K562 (cell line): ENCODE data around the gene GCK. TPM values are rescaled to one million over a fixed set of nuclear protein-coding genes. Genes with fewer than 3 reads are reported as not detected.

Experiments used
- ESRRA ChIP-seq: fragments of 450-650 bp; IDR thresholded peaks from 2 replicates; pipeline ENCODE4 v1.6.1; 2014; ENCODE audit warnings: low read depth, mild to moderate bottlenecking, moderate library complexity, borderline replicate concordance
- ETS2 ChIP-seq: IDR thresholded peaks from 2 replicates; pipeline ENCODE4 v1.6.1; 2016; ENCODE audit warnings: borderline replicate concordance, missing genetic modification characterization, mild to moderate bottlenecking, moderate library complexity, missing compliant biosample characterization; ENCODE audit not compliant: poor library complexity, severe bottlenecking
- FOXP4 ChIP-seq: sonication (generic); formaldehyde crosslinking; IDR thresholded peaks from 2 replicates; pipeline ENCODE4 v1.8.0; 2022; ENCODE audit warnings: mild to moderate bottlenecking, missing genetic modification reagents, borderline replicate concordance
- GABPB1 ChIP-seq: sonication (generic); formaldehyde crosslinking; IDR thresholded peaks from 2 replicates; pipeline ENCODE4 v1.8.0; 2022; ENCODE audit warnings: mild to moderate bottlenecking, missing genetic modification reagents
- HMGXB4 ChIP-seq: sonication (generic); formaldehyde crosslinking; IDR thresholded peaks from 2 replicates; pipeline ENCODE4 v1.8.1; 2023; ENCODE audit warnings: mild to moderate bottlenecking, missing genetic modification reagents
- JUN ChIP-seq, 2 experiments: sonication (generic) in 1 of 2; formaldehyde crosslinking in 1 of 2; IDR thresholded peaks; 2 replicates each; pipeline versions ENCODE4 v1.6.1 to v1.8.0; 2012 to 2022; ENCODE audit warnings: borderline replicate concordance in 2 of 2, mild to moderate bottlenecking in 2 of 2, improper control_type of control experiment in 1 of 2, low read depth in 1 of 2, low read length in 1 of 2, missing genetic modification reagents in 1 of 2
- KLF13 ChIP-seq: fragments of 450-650 bp; IDR thresholded peaks from 2 replicates; pipeline ENCODE4 v1.6.1; 2016; ENCODE audit warnings: missing genetic modification characterization, low read depth, mild to moderate bottlenecking, missing compliant biosample characterization, moderate library complexity, borderline replicate concordance
- LARP7 ChIP-seq: fragments of 450-650 bp; IDR thresholded peaks from 2 replicates; pipeline ENCODE4 v1.6.1; 2016
- MYC ChIP-seq, 2 experiments: fragments of 250-450 bp in 1 of 2; sonication (Bioruptor Pico) in 1 of 2; IDR thresholded peaks; 2 replicates each; pipeline versions ENCODE4 v1.5.1 to v1.6.1; 2012 to 2021; ENCODE audit warnings: low read depth in 2 of 2, borderline replicate concordance in 1 of 2, improper control_type of control experiment in 1 of 2, low read length in 1 of 2, mild to moderate bottlenecking in 1 of 2, moderate library complexity in 1 of 2
- TEAD4 ChIP-seq, 2 experiments: sonication (generic) in 1 of 2; formaldehyde crosslinking in 1 of 2; IDR thresholded peaks; 2 replicates each; pipeline versions ENCODE4 v1.6.1 to v1.8.0; 2012 to 2022; ENCODE audit warnings: borderline replicate concordance in 1 of 2, inconsistent platforms in 1 of 2, low read length in 1 of 2, mild to moderate bottlenecking in 1 of 2, missing genetic modification reagents in 1 of 2
- U2AF2 ChIP-seq: fragments of 200-400 bp; formaldehyde crosslinking; optimal IDR thresholded peaks from 2 replicates; pipeline ENCODE3; 2017; ENCODE audit warnings: low read depth, mild to moderate bottlenecking, low read length
- ZNF668 ChIP-seq: fragments of 250-450 bp; sonication (Bioruptor Pico); IDR thresholded peaks from 2 replicates; pipeline ENCODE4 v1.8.0; 2022; ENCODE audit warnings: mild to moderate bottlenecking, inconsistent platforms
- polyA plus RNA-seq, 8 experiments: library from polyadenylated mRNA; depleted of rRNA in 4 of 8; stranded (reverse) in 5 of 8; unstranded in 3 of 8; fragments of >200 nt; fragmentation: Nextera tagmentation in 2 of 8; fragmentation: Illumina TruSeq in 1 of 8; extraction: Ambion mirVana in 2 of 8; extraction: Trizol in 1 of 8; gene quantifications; 2 replicates each; pipeline versions ENCODE4 v1.2.1 to v1.2.3, GENCODE V29; 2011 to 2014; ENCODE audit warnings: inconsistent platforms in 1 of 8, missing spikeins in 1 of 8
- total RNA-seq, 7 experiments: library from RNA; depleted of rRNA in 6 of 7; stranded (reverse); fragments of >200 nt in 6 of 7; fragmentation: Illumina TruSeq in 2 of 7; extraction: Trizol in 2 of 7; gene quantifications; 2 replicates each; pipeline versions ENCODE4 v1.2.1 to v1.2.3, GENCODE V29; 2011 to 2021; ENCODE audit warnings: low replicate concordance in 1 of 7
- TF ChIP-seq, protein P1 (sequence below): fragments of 450-650 bp; IDR thresholded peaks from 2 replicates; pipeline ENCODE4 v1.6.1; 2017; ENCODE audit warnings: antibody characterized with exemption
- TF ChIP-seq, protein P2 (sequence below): sonication (generic); formaldehyde crosslinking; IDR thresholded peaks from 2 replicates; pipeline ENCODE4 v1.8.0; 2023; ENCODE audit warnings: mild to moderate bottlenecking, missing genetic modification reagents

The GCK gene
- total and polyA plus RNA-seq, 9 of the 15 experiments (the other 6 are each of a cell fraction or from before 2014, with no cell fraction given) = 0.11 to 0.55 (median 0.16) TPM; not detected in 3

GRCh38 chr7:44221231-44221791 lies 32.1 kb upstream of the GCK start (continued):
- TF ChIP-seq HMGXB4 (CRISPR knock-in tag) (0 out of 2 replicates have a peak, but pooled peaks have one; percentile 58), U2AF2 (no peak), ESRRA (no peak), ETS2 (tag) (no peak), MYC (IDR thresholded peaks at IDR 0.05; ENCODE audit: low read depth, low read length) (peak; percentile 77; the same call in 1 of the 2 replicates), MYC (CRISPR knock-in tag; IDR thresholded peaks at IDR 0.05; ENCODE audit: borderline replicate concordance, low read depth) (no peak), LARP7 (no peak), ZNF668 (CRISPR knock-in tag) (no peak), GABPB1 (peak; percentile 53; the same call in 1 of the 2 replicates), FOXP4 (peak; percentile 89; the same call in 1 of the 2 replicates), TEAD4 (IDR thresholded peaks at IDR 0.05; ENCODE audit: low read length) (no peak), TEAD4 (CRISPR knock-in tag; IDR thresholded peaks at IDR 0.05; ENCODE audit: borderline replicate concordance) (peak; percentile 71; the same call in 1 of the 2 replicates), KLF13 (tag) (no peak), JUN (IDR thresholded peaks at IDR 0.05; ENCODE audit: borderline replicate concordance, low read depth, low read length) (no peak), JUN (CRISPR knock-in tag; IDR thresholded peaks at IDR 0.05; ENCODE audit: borderline replicate concordance) (0 out of 2 replicates have a peak, but pooled peaks have one; percentile 21)
- TF ChIP-seq, protein P1, sequence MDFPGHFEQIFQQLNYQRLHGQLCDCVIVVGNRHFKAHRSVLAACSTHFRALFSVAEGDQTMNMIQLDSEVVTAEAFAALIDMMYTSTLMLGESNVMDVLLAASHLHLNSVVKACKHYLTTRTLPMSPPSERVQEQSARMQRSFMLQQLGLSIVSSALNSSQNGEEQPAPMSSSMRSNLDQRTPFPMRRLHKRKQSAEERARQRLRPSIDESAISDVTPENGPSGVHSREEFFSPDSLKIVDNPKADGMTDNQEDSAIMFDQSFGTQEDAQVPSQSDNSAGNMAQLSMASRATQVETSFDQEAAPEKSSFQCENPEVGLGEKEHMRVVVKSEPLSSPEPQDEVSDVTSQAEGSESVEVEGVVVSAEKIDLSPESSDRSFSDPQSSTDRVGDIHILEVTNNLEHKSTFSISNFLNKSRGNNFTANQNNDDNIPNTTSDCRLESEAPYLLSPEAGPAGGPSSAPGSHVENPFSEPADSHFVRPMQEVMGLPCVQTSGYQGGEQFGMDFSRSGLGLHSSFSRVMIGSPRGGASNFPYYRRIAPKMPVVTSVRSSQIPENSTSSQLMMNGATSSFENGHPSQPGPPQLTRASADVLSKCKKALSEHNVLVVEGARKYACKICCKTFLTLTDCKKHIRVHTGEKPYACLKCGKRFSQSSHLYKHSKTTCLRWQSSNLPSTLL = no peak
- TF ChIP-seq, protein P2, sequence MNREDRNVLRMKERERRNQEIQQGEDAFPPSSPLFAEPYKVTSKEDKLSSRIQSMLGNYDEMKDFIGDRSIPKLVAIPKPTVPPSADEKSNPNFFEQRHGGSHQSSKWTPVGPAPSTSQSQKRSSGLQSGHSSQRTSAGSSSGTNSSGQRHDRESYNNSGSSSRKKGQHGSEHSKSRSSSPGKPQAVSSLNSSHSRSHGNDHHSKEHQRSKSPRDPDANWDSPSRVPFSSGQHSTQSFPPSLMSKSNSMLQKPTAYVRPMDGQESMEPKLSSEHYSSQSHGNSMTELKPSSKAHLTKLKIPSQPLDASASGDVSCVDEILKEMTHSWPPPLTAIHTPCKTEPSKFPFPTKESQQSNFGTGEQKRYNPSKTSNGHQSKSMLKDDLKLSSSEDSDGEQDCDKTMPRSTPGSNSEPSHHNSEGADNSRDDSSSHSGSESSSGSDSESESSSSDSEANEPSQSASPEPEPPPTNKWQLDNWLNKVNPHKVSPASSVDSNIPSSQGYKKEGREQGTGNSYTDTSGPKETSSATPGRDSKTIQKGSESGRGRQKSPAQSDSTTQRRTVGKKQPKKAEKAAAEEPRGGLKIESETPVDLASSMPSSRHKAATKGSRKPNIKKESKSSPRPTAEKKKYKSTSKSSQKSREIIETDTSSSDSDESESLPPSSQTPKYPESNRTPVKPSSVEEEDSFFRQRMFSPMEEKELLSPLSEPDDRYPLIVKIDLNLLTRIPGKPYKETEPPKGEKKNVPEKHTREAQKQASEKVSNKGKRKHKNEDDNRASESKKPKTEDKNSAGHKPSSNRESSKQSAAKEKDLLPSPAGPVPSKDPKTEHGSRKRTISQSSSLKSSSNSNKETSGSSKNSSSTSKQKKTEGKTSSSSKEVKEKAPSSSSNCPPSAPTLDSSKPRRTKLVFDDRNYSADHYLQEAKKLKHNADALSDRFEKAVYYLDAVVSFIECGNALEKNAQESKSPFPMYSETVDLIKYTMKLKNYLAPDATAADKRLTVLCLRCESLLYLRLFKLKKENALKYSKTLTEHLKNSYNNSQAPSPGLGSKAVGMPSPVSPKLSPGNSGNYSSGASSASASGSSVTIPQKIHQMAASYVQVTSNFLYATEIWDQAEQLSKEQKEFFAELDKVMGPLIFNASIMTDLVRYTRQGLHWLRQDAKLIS (CRISPR knock-in tag) = peak; percentile 52; the same call in 1 of the 2 replicates
